Measurements from ENCODE around the gene UGT2A3. TPM values are rescaled to one million over a fixed set of nuclear protein-coding genes. Genes with fewer than 3 reads are reported as not detected.

Gene UGT2A3
- total and polyA plus RNA-seq, 11 donors, result not detected

GRCh38 chr4:68951806-68952585 lies 392 bp upstream of the UGT2A3 start:
- no peaks in the 10 kb centered on the region for H3K4me1 ChIP-seq
- no peaks in the 10 kb centered on the region for H3K36me3 ChIP-seq
- peaks cover 0 to 8% (median 0%) of the 10 kb centered on the region in 12 donors for H3K9me3 ChIP-seq
- TF ChIP-seq POLR2A (IDR thresholded peaks at IDR 0.05), result no peak
- TF ChIP-seq CTCF (IDR thresholded peaks at IDR 0.05), result no peak
- intact Hi-C loops (cut with DNase I), result no loop called here
- 33 to 39% (median 37%) methylated on average over 2 of the region's 2 CpGs for WGBS, 4 donors
- no peak for ATAC-seq
- no peak overlapping the region for H3K4me3 ChIP-seq
- H3K27me3 ChIP-seq, result no peaks in the 10 kb centered on the region
- DNase-seq, result no peak
- no peak overlapping the region for H3K27ac ChIP-seq

- no peak for DNase-seq
- Histone ChIP-seq H3K27me3 (no peaks in the 10 kb centered on the region), H3K36me3 (no peaks in the 10 kb centered on the region), H3K4me1 (no peaks in the 10 kb centered on the region), H3K4me3 (no peak overlapping the region), H3K9me3 (peaks cover 0 to 8% (median 0%) of the 10 kb centered on the region in 12 donors), H3K27ac (no peak overlapping the region)
- 61 to 73% (median 71%) methylated on average over 2 of the region's 2 CpGs for WGBS, 4 donors
- TF ChIP-seq CTCF (IDR thresholded peaks at IDR 0.05) (no peak), POLR2A (IDR thresholded peaks at IDR 0.05) (no peak)
- ATAC-seq, result no peak
- intact Hi-C loops (cut with DNase I), result no loop called here
Observed at GRCh38 chr4:68950033-68950432, 1.6 kb downstream of the UGT2A3 start.

- Histone ChIP-seq H3K27me3 (no peaks in the 10 kb centered on the region), H3K9me3 (peaks cover 0 to 8% (median 0%) of the 10 kb centered on the region in 12 donors), H3K36me3 (no peaks in the 10 kb centered on the region), H3K27ac (no peak overlapping the region), H3K4me3 (no peak overlapping the region), H3K4me1 (no peaks in the 10 kb centered on the region)
- DNase-seq, result no peak
- intact Hi-C loops (cut with DNase I), result no loop called here
- TF ChIP-seq POLR2A (IDR thresholded peaks at IDR 0.05), result no peak
- TF ChIP-seq CTCF (IDR thresholded peaks at IDR 0.05), result no peak
- ATAC-seq, result no peak
- WGBS, 4 donors, result 75 to 84% (median 81%) methylated on average over 3 of the region's 3 CpGs
Observed at GRCh38 chr4:68948985-68949384, 2.6 kb downstream of the UGT2A3 start.

GRCh38 chr4:68948044-68948743 lies 3.4 kb downstream of the UGT2A3 start:
- Histone ChIP-seq H3K4me3 (no peak overlapping the region), H3K4me1 (no peaks in the 10 kb centered on the region), H3K27ac (no peak overlapping the region), H3K36me3 (no peaks in the 10 kb centered on the region), H3K9me3 (peaks cover 0 to 8% (median 0%) of the 10 kb centered on the region in 12 donors), H3K27me3 (no peaks in the 10 kb centered on the region)
- TF ChIP-seq CTCF (IDR thresholded peaks at IDR 0.05) (no peak), POLR2A (IDR thresholded peaks at IDR 0.05) (no peak)
- 93 to 99% (median 94%) methylated on average over 2 of the region's 2 CpGs for WGBS, 4 donors
- intact Hi-C loops (cut with DNase I), result no loop called here
- no peak for ATAC-seq
- no peak for DNase-seq
